HEK293T (cell line): ENCODE data around the gene CRADD.

Experiments
- ARNT ChIP-seq: fragments of 450-650 bp; IDR thresholded peaks from 2 replicates; pipeline ENCODE4 v1.6.1; 2017; ENCODE audit warnings: mild to moderate bottlenecking
- ELF4 ChIP-seq: fragments of 450-650 bp; IDR thresholded peaks from 2 replicates; pipeline ENCODE4 v1.6.1; 2017; ENCODE audit warnings: antibody characterized with exemption
- FOXK2 ChIP-seq: fragments of 450-650 bp; IDR thresholded peaks from 2 replicates; pipeline ENCODE4 v1.6.1; 2016; ENCODE audit warnings: mild to moderate bottlenecking
- FOXM1 ChIP-seq: fragments of 450-650 bp; IDR thresholded peaks from 2 replicates; pipeline ENCODE4 v1.6.1; 2017; ENCODE audit warnings: mild to moderate bottlenecking, borderline replicate concordance
- NFRKB ChIP-seq: fragments of 450-650 bp; IDR thresholded peaks from 2 replicates; pipeline ENCODE4 v1.6.1; 2016; ENCODE audit warnings: mild to moderate bottlenecking, moderate library complexity
- SP1 ChIP-seq: fragments of 450-650 bp; IDR thresholded peaks from 2 replicates; pipeline ENCODE4 v1.6.1; 2017
- SUZ12 ChIP-seq: fragments of 450-650 bp; IDR thresholded peaks from 2 replicates; pipeline ENCODE4 v1.6.1; 2016; ENCODE audit warnings: mild to moderate bottlenecking
- ZNF384 ChIP-seq: fragments of 450-650 bp; IDR thresholded peaks from 2 replicates; pipeline ENCODE4 v1.6.1; 2016

DNA sequence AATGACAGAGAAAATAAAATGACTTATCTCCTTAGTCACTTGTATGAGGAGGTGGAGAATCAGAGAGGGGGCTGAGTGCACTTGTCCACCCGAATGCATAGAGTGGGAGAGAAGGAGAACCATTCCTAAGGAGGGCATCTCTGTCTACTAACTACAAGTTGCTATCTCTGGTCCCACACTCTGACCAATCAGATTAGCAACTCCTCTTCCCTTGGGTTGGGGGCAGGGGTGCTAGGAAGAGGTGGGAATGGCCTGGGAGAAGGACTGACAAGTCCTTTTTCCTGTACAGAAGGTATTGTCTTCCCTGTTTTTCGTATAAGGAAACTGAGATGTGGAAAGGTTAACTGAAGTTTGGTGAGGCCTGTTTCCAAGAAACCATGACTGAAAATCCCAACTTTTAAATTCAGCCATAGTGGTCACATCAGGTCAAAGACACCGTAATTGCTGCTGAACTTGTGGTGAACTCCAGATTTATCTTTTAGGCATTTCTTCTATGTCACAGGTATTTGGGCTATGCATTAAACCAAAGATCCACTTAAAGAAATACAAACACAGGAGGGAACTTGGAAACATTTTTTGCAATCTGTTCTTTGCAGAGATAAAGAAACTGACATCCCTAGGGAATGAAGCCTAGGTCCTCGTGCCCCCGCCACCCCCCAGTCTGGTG lies 207.8 kb downstream of the CRADD start:
- TF ChIP-seq FOXM1 (no peak), NFRKB (no peak), ARNT (no peak), SP1 (no peak), FOXK2 (no peak), ELF4 (no peak), ZNF384 (no peak), SUZ12 (no peak)
